HG03378 (cell line): ENCODE results near the gene GNG2.
A peak's percentile ranks its signal among the peaks of the same experiment; 100 is the strongest.

Source experiments
- ATAC-seq: cut with Tn5 transposase; IDR thresholded peaks from one replicate; pipeline ENCODE4 v1.9.1; 2021; ENCODE audit warnings: mild to moderate bottlenecking, moderate library complexity; ENCODE audit not compliant: unreplicated experiment

The GNG2 gene

GRCh38 chr14:51938137-51938536, 77.7 kb downstream of the GNG2 start:
- ATAC-seq = no peak

- ATAC-seq = no peak
Measured at GRCh38 chr14:51938821-51939220, 78.4 kb downstream of the GNG2 start.

- no peak for ATAC-seq
Measured at GRCh38 chr14:51939226-51939625, 78.8 kb downstream of the GNG2 start.

- ATAC-seq = no peak
Measured at GRCh38 chr14:51939755-51940301, 79.4 kb downstream of the GNG2 start.

- no peak for ATAC-seq
Measured at GRCh38 chr14:51942971-51943370, 82.6 kb downstream of the GNG2 start.

GRCh38 chr14:51950007-51950406, 89.6 kb downstream of the GNG2 start:
- ATAC-seq = no peak

GRCh38 chr14:51951656-51952055, 91.2 kb downstream of the GNG2 start:
- ATAC-seq = no peak

- no peak for ATAC-seq
Measured at GRCh38 chr14:51954031-51954430, 93.6 kb downstream of the GNG2 start.

- ATAC-seq = no peak
Measured at GRCh38 chr14:51954657-51955056, 94.2 kb downstream of the GNG2 start.

- ATAC-seq = no peak
Measured at GRCh38 chr14:51957950-51958349, 97.5 kb downstream of the GNG2 start.

GRCh38 chr14:51959928-51960327, 99.5 kb downstream of the GNG2 start:
- no peak for ATAC-seq

GRCh38 chr14:51960866-51961265, 100.5 kb downstream of the GNG2 start:
- ATAC-seq = no peak

- no peak for ATAC-seq
Measured at GRCh38 chr14:51962711-51963110, 102.3 kb downstream of the GNG2 start.

- no peak for ATAC-seq
Measured at GRCh38 chr14:51963286-51963685, 102.9 kb downstream of the GNG2 start.

- no peak for ATAC-seq
Measured at GRCh38 chr14:51967521-51967920, 107.1 kb downstream of the GNG2 start.

GRCh38 chr14:51969852-51970540, 109.6 kb downstream of the GNG2 start:
- ATAC-seq = no peak

GRCh38 chr14:51972566-51972965, 112.2 kb downstream of the GNG2 start:
- ATAC-seq = no peak

- no peak for ATAC-seq
Measured at GRCh38 chr14:51977075-51977474, 116.7 kb downstream of the GNG2 start.

GRCh38 chr14:51978681-51979085, 118.3 kb downstream of the GNG2 start:
- ATAC-seq = no peak

GRCh38 chr14:51979088-51979709, 118.8 kb downstream of the GNG2 start:
- no peak for ATAC-seq

- peak; percentile 60 for ATAC-seq
Measured at GRCh38 chr14:51981218-51981854, 120.9 kb downstream of the GNG2 start.

- ATAC-seq = no peak
Measured at GRCh38 chr14:51988221-51988620, 127.8 kb downstream of the GNG2 start.
